Epithelial cell of prostate (primary cell): ENCODE measurements around the gene AFAP1.

Source experiments
- DNase-seq: peaks from one replicate; pipeline ENCODE4 v3.0.0-alpha.2; 2011; ENCODE audit warnings: low read depth, low spot score
- H3K27ac ChIP-seq: fragments of 450-650 bp; 2 replicates; pipeline ENCODE4 v1.5.1; 2017; ENCODE audit warnings: mild to moderate bottlenecking

AFAP1 gene

GRCh38 chr4:7853271-7853670 lies 86.4 kb downstream of the AFAP1 start:
- no peak overlapping the region for H3K27ac ChIP-seq
- no peak for DNase-seq

- no peak overlapping the region for H3K27ac ChIP-seq
- DNase-seq, result no peak
These were observed 87.0 kb downstream of the AFAP1 start for GRCh38 chr4:7852568-7853185.

- DNase-seq, result no peak
These were observed 89.2 kb downstream of the AFAP1 start for GRCh38 chr4:7850489-7850888.

GRCh38 chr4:7847206-7847605 lies 92.5 kb downstream of the AFAP1 start:
- no peak overlapping the region for H3K27ac ChIP-seq

More at GRCh38 chr4:7850489-7850888, 89.2 kb downstream of the AFAP1 start:
- no peak overlapping the region for H3K27ac ChIP-seq

GRCh38 chr4:7845493-7846128 lies 94.0 kb downstream of the AFAP1 start:
- no peak for DNase-seq
- peak overlapping the region; percentile 94 for H3K27ac ChIP-seq

More at GRCh38 chr4:7847206-7847605, 92.5 kb downstream of the AFAP1 start:
- no peak for DNase-seq

GRCh38 chr4:7844594-7844991 lies 95.1 kb downstream of the AFAP1 start:
- DNase-seq, result no peak
- peak overlapping the region; percentile 94 for H3K27ac ChIP-seq

GRCh38 chr4:7843831-7844593 lies 95.6 kb downstream of the AFAP1 start:
- H3K27ac ChIP-seq, result peak overlapping the region; percentile 94
- no peak for DNase-seq

- no peak for DNase-seq
- H3K27ac ChIP-seq, result peak overlapping the region; percentile 94
These were observed 97.0 kb downstream of the AFAP1 start for GRCh38 chr4:7842384-7843279.

- H3K27ac ChIP-seq, result peak overlapping the region; percentile 94
- no peak for DNase-seq
These were observed 97.8 kb downstream of the AFAP1 start for GRCh38 chr4:7841894-7842293.

GRCh38 chr4:7841071-7841470 lies 98.6 kb downstream of the AFAP1 start:
- DNase-seq, result no peak
- H3K27ac ChIP-seq, result peak overlapping the region; percentile 94

- no peak overlapping the region for H3K27ac ChIP-seq
- no peak for DNase-seq
These were observed 99.8 kb downstream of the AFAP1 start for GRCh38 chr4:7839856-7840255.

- no peak for DNase-seq
- no peak overlapping the region for H3K27ac ChIP-seq
These were observed 101.4 kb downstream of the AFAP1 start for GRCh38 chr4:7838136-7838782.

GRCh38 chr4:7837597-7838135 lies 102.0 kb downstream of the AFAP1 start:
- no peak overlapping the region for H3K27ac ChIP-seq
- no peak for DNase-seq

- H3K27ac ChIP-seq, result no peak overlapping the region
- no peak for DNase-seq
These were observed 107.6 kb downstream of the AFAP1 start for GRCh38 chr4:7831858-7832730.

GRCh38 chr4:7831330-7831729 lies 108.3 kb downstream of the AFAP1 start:
- no peak for DNase-seq
- no peak overlapping the region for H3K27ac ChIP-seq

GRCh38 chr4:7830747-7831146 lies 108.9 kb downstream of the AFAP1 start:
- DNase-seq, result no peak
- no peak overlapping the region for H3K27ac ChIP-seq

GRCh38 chr4:7829652-7830580 lies 109.7 kb downstream of the AFAP1 start:
- H3K27ac ChIP-seq, result peak overlapping the region; percentile 83

More at GRCh38 chr4:7829652-7830580, 109.7 kb downstream of the AFAP1 start:
- DNase-seq, result no peak
